ENCODE data around the gene LRMDA. TPM values are rescaled to one million over a fixed set of nuclear protein-coding genes. Genes with fewer than 3 reads are reported as not detected.

LRMDA gene
- total RNA-seq, 1 donor from 2014 or later: 18.7 TPM

GRCh38 chr10:75484717-75485116 is 53.3 kb downstream of the LRMDA start:
- no peak for DNase-seq (ENCODE audit: low read depth)
- Histone ChIP-seq H3K36me3 (ENCODE audit: control insufficient read depth, insufficient read depth, low read length) (no peaks in the 10 kb centered on the region), H3K27me3 (ENCODE audit: control insufficient read depth, insufficient read depth, low read length) (no peaks in the 10 kb centered on the region), H3K4me3 (ENCODE audit: low read depth, low read length) (no peak overlapping the region)
- no peak for TF ChIP-seq CTCF (IDR thresholded peaks at IDR 0.05; ENCODE audit: insufficient read depth, low read length, poor library complexity, severe bottlenecking)

- no peak for TF ChIP-seq CTCF (IDR thresholded peaks at IDR 0.05; ENCODE audit: insufficient read depth, low read length, poor library complexity, severe bottlenecking)
- Histone ChIP-seq H3K4me3 (ENCODE audit: low read depth, low read length) (no peak overlapping the region), H3K36me3 (ENCODE audit: control insufficient read depth, insufficient read depth, low read length) (no peaks in the 10 kb centered on the region), H3K27me3 (ENCODE audit: control insufficient read depth, insufficient read depth, low read length) (no peaks in the 10 kb centered on the region)
- no peak for DNase-seq (ENCODE audit: low read depth)
Measured at GRCh38 chr10:75486591-75486990, 55.2 kb downstream of the LRMDA start.

GRCh38 chr10:75487087-75487754 is 55.8 kb downstream of the LRMDA start:
- H3K36me3 ChIP-seq (ENCODE audit: control insufficient read depth, insufficient read depth, low read length): no peaks in the 10 kb centered on the region
- H3K27me3 ChIP-seq (ENCODE audit: control insufficient read depth, insufficient read depth, low read length): no peaks in the 10 kb centered on the region
- TF ChIP-seq CTCF (IDR thresholded peaks at IDR 0.05; ENCODE audit: insufficient read depth, low read length, poor library complexity, severe bottlenecking): no peak
- H3K4me3 ChIP-seq (ENCODE audit: low read depth, low read length): no peak overlapping the region
- DNase-seq (ENCODE audit: low read depth): peak; percentile 16

- Histone ChIP-seq H3K36me3 (ENCODE audit: control insufficient read depth, insufficient read depth, low read length) (no peaks in the 10 kb centered on the region), H3K27me3 (ENCODE audit: control insufficient read depth, insufficient read depth, low read length) (no peaks in the 10 kb centered on the region), H3K4me3 (ENCODE audit: low read depth, low read length) (no peak overlapping the region)
- DNase-seq (ENCODE audit: low read depth): no peak
- no peak for TF ChIP-seq CTCF (IDR thresholded peaks at IDR 0.05; ENCODE audit: insufficient read depth, low read length, poor library complexity, severe bottlenecking)
Measured at GRCh38 chr10:75487755-75488125, 56.3 kb downstream of the LRMDA start.

- H3K4me3 ChIP-seq (ENCODE audit: low read depth, low read length): no peak overlapping the region
- H3K36me3 ChIP-seq (ENCODE audit: control insufficient read depth, insufficient read depth, low read length): no peaks in the 10 kb centered on the region
- H3K27me3 ChIP-seq (ENCODE audit: control insufficient read depth, insufficient read depth, low read length): no peaks in the 10 kb centered on the region
- DNase-seq (ENCODE audit: low read depth): no peak
- no peak for TF ChIP-seq CTCF (IDR thresholded peaks at IDR 0.05; ENCODE audit: insufficient read depth, low read length, poor library complexity, severe bottlenecking)
Measured at GRCh38 chr10:75492173-75492925, 60.9 kb downstream of the LRMDA start.
